ENCODE data around the gene DGKD. TPM values are rescaled to one million over a fixed set of nuclear protein-coding genes. Genes with fewer than 3 reads are reported as not detected.

The DGKD gene
- total RNA-seq, 6 experiments from 2014 or later, result 6.5 to 16.6 (median 14.2) TPM

DNA sequence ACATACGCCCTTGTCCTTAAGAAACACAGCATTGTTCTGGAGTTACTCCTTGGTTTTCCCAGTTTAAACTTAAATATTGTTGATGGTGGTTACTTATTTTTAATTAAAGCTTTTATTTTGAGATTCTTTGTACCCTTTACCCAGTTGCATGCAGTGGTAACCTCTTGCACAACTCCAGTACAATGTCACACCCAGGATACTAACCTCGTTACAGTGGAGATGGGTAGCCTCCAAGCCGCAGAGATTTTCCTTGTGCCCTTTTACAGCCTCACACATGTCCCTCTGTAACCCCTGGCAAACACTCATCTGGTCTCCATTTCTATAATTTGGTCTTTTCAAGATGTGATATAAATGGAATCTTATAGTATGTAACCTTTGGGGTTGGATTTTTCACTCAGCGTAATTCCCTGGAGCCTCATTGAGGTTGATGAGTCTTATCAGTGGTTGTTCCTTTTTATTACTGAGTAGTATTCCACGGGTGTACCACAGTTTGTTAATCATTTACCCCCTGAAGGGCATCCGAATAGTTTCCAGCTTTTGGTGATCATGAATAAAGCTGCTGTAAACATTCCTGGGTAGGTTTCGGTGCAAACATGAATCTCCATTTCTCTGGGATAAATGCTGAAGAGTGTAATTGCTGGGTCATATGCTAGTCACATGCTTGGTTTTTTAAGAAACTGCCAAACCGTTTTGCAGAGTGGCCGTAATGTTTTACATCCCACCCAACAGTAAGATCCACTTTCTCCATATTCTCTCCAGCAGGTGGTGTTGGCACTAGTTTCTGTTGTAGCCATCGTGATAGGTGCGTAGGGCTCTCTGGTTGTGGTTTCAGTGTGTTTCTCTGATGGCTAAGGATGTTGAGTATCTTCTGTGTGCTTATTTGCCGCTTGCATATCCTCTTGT is 68.6 kb downstream of the DGKD start:
- H3K4me3 ChIP-seq, result no peak overlapping the region

DNA sequence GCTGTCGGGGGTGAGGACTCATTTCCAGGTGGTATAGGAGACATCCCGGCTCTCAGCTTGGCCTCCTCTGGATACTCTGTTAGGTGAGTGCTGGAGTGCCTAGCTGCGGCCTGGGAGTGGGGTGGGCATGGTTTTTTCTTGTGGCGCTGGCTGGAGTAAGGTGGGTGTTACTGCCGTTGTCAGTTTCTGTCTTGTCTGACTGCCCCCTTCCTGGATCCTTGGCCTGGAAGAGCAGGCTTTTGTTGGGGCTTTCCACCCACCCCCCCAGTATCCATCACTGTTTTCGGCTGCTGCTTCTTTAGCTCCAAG is 69.2 kb downstream of the DGKD start:
- no peaks in the 10 kb centered on the region for H3K9me3 ChIP-seq
- no peak for DNase-seq
- TF ChIP-seq, protein P1, sequence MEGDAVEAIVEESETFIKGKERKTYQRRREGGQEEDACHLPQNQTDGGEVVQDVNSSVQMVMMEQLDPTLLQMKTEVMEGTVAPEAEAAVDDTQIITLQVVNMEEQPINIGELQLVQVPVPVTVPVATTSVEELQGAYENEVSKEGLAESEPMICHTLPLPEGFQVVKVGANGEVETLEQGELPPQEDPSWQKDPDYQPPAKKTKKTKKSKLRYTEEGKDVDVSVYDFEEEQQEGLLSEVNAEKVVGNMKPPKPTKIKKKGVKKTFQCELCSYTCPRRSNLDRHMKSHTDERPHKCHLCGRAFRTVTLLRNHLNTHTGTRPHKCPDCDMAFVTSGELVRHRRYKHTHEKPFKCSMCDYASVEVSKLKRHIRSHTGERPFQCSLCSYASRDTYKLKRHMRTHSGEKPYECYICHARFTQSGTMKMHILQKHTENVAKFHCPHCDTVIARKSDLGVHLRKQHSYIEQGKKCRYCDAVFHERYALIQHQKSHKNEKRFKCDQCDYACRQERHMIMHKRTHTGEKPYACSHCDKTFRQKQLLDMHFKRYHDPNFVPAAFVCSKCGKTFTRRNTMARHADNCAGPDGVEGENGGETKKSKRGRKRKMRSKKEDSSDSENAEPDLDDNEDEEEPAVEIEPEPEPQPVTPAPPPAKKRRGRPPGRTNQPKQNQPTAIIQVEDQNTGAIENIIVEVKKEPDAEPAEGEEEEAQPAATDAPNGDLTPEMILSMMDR (IDR thresholded peaks at IDR 0.05), result no peak
- no peak for TF ChIP-seq POLR2A (IDR thresholded peaks at IDR 0.05)
- no peak overlapping the region for H3K27ac ChIP-seq
- no peaks in the 10 kb centered on the region for H3K27me3 ChIP-seq
- WGBS (ENCODE audit: insufficient coverage, low coverage, low lambda C conversion rate, missing lambda C conversion rate), result 96% methylated on average over 3 of the region's 6 CpGs
- intact Hi-C loops (cut with DNase I), result no loop called here
- H3K36me3 ChIP-seq, result no peaks in the 10 kb centered on the region
- no peak for ATAC-seq
- no peaks in the 10 kb centered on the region for H3K4me1 ChIP-seq
- H3K4me3 ChIP-seq, result no peak overlapping the region

More for the DNA sequence above, 68.6 kb downstream of the DGKD start:
- DNase-seq (no peak), ATAC-seq (no peak)
- TF ChIP-seq, protein P1 (IDR thresholded peaks at IDR 0.05), result no peak
- no peak for TF ChIP-seq POLR2A (IDR thresholded peaks at IDR 0.05)
- Histone ChIP-seq H3K27me3 (no peaks in the 10 kb centered on the region), H3K27ac (no peak overlapping the region), H3K4me1 (no peaks in the 10 kb centered on the region), H3K36me3 (no peaks in the 10 kb centered on the region), H3K9me3 (no peaks in the 10 kb centered on the region)
- intact Hi-C loops (cut with DNase I), result no loop called here
- 82% methylated on average over 12 of the region's 12 CpGs for WGBS (ENCODE audit: insufficient coverage, low coverage, low lambda C conversion rate, missing lambda C conversion rate)

DNA sequence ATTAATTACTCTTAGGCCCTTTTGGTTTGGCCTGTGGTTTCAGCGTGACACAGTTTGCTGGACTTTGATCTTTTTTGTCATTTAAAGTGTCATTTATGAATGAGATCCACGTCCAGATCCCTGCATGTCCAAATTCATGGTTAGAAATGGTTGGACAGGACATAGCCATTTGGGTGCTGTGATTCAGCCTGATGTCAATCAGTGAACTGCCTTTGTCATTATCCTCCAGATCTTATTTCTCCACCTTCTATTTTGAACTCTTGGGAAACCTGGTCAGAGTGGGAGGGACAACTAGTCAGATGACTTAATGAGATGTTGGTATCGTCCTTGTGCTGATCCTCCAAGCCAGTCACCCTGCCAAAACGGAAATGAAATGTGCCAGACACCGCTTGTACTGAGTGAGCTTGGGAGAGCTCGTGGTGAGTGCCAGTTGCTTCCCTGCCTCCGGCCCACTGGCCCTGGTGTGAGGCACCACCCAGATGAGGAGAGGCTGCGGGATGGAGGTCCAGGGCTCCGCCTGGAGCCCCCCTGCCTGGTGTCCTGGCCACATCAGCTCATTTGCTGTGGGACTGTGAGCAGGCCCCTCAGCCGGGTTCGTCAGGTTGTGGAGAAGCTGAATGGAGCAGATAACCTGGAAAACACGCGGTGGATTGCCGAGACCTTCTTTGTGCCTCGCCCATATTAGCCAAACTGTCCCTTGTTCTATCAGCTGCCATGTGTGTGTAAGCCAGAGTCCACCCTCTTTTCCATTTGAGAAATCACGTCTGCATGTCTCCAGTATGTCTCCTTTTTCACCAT is 70.1 kb downstream of the DGKD start:
- Histone ChIP-seq H3K36me3 (no peaks in the 10 kb centered on the region), H3K4me1 (no peaks in the 10 kb centered on the region), H3K27me3 (no peaks in the 10 kb centered on the region), H3K27ac (no peak overlapping the region), H3K4me3 (no peak overlapping the region), H3K9me3 (no peaks in the 10 kb centered on the region)
- intact Hi-C loops (cut with DNase I), result no loop called here
- ATAC-seq, result peak in 3 of 4 donors; percentile 29 to 44 (median 30)
- DNase-seq, result no peak
- TF ChIP-seq, protein P1 (IDR thresholded peaks at IDR 0.05), result no peak
- TF ChIP-seq POLR2A (IDR thresholded peaks at IDR 0.05), result no peak
- WGBS (ENCODE audit: insufficient coverage, low coverage, low lambda C conversion rate, missing lambda C conversion rate), result 78% methylated on average over 8 of the region's 16 CpGs

DNA sequence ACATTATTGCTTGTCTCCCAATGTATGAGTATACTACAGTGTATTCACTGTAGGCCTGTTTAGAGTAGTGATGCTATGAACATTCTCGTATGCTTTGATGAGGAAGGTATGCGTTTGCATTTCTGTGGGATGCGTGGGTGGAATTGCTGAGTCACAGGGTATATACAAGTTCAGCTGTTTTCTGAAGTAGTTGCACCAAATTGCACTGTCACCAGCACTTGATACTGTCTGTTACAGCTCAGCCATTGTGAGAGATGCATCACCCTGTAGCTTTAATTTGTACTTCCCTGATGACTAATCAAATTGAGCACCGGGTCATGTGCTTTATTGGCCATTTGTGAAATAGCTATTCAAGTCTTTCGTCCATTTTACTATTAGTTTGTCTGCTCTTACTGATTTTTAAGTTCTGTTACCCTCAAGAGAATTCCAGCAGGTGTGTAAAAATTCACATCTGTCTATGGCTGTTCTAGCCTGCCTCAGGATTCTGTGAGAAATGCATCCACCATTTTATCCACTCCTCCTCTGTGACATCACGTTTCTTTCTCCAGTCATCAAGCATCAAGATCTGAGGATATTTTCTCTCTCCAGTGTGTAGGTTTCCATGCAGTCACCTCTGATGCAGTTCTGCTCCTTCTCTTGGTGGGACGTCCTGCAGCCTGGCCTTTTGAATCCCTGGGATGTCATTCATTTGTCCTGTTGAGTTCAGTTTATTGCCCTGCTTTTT is 72.5 kb downstream of the DGKD start:
- 81% methylated on average over 7 of the region's 7 CpGs for WGBS (ENCODE audit: insufficient coverage, low coverage, low lambda C conversion rate, missing lambda C conversion rate)
- no peak for TF ChIP-seq POLR2A (IDR thresholded peaks at IDR 0.05)
- TF ChIP-seq, protein P1 (IDR thresholded peaks at IDR 0.05), result no peak
- peak in 1 of 4 donors; percentile 24 for ATAC-seq
- Histone ChIP-seq H3K27ac (no peak overlapping the region), H3K9me3 (no peaks in the 10 kb centered on the region), H3K4me3 (no peak overlapping the region), H3K27me3 (no peaks in the 10 kb centered on the region), H3K4me1 (no peaks in the 10 kb centered on the region), H3K36me3 (no peaks in the 10 kb centered on the region)
- no peak for DNase-seq
- intact Hi-C loops (cut with DNase I), result no loop called here
